ENCODE measurements around the gene SUFU. TPM values are rescaled to one million over a fixed set of nuclear protein-coding genes. Genes with fewer than 3 reads are reported as not detected.

SUFU gene
- total and polyA plus RNA-seq, 2 of the 8 experiments (the other 6 are each of a cell fraction or from before 2014, with no cell fraction given): 7.0 to 10.8 TPM

DNA sequence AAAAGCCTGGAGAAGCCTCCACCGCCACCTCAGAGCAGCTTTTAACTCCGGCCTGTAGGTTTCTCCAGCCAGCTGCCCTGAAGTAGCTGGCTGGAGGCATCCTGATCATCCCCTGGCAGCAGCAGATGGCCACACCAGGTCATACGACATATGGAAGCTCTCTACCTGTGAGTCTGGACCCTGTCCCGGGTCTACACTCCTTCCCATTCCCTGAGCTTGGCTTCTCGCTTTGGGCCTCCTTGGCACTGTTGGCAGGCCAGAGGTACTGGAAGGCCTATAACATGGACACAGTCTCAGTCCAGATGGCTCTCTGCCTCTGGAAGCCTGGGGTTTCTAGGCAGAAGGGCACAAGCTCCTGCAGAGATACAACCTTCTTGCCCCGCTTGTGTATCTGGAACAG is 97.0 kb downstream of the SUFU start (continued):
- TF ChIP-seq JUN (IDR thresholded peaks at IDR 0.05; ENCODE audit: low read depth, low read length): no peak

All from H1 (cell line).